Lower lobe of right lung (tissue), 2 donors: ENCODE measurements around the gene SLMAP. TPM values are rescaled to one million over a fixed set of nuclear protein-coding genes. Genes with fewer than 3 reads are reported as not detected.

Source experiments
- ATAC-seq, 2 donors: fragments of 200-7000 bp; cut with Tn5 transposase; one replicate each; pipeline ENCODE4 v1.9.1; 2020 to 2022; ENCODE audit warnings: mild to moderate bottlenecking in 2 of 2, moderate library complexity in 2 of 2
- DNase-seq: peaks from one replicate; pipeline ENCODE4 v3.0.0-alpha.2; 2020
- H3K27ac ChIP-seq: fragments of 200-600 bp; one replicate; pipeline ENCODE4 v1.8.0; 2022
- H3K27me3 ChIP-seq: fragments of 200-600 bp; one replicate; pipeline ENCODE4 v1.8.0; 2022; ENCODE audit warnings: low read depth
- H3K36me3 ChIP-seq: fragments of 200-600 bp; one replicate; pipeline ENCODE4 v1.8.0; 2022; ENCODE audit warnings: mild to moderate bottlenecking
- H3K4me1 ChIP-seq: fragments of 200-600 bp; one replicate; pipeline ENCODE4 v1.8.0; 2022
- H3K4me3 ChIP-seq: fragments of 200-600 bp; one replicate; pipeline ENCODE4 v1.8.0; 2022; ENCODE audit warnings: mild to moderate bottlenecking
- H3K9me3 ChIP-seq: fragments of 200-600 bp; one replicate; pipeline ENCODE4 v1.8.0; 2022
- intact Hi-C: fragments of 100-400 bp; cut with DNase I; formaldehyde crosslinking; loops from one replicate; pipeline ENCODE4 v1.11.0; 2022
- total RNA-seq: library from RNA; stranded (reverse); fragmentation: NEBNext Ultra II Directional; extraction: Animal tissue kit (Norgen Biotek cat#: 25700); gene quantifications from one replicate; pipeline ENCODE4 v1.2.1, GENCODE V29; 2021
- TF ChIP-seq, protein P1 (sequence below): fragments of 200-600 bp; IDR thresholded peaks from one replicate; pipeline ENCODE4 v1.8.0; 2022; ENCODE audit warnings: antibody characterized with exemption, mild to moderate bottlenecking
- donor health status: DM: no; HTN: yes; CAD: no; lungs with severe emphysema.

The SLMAP gene
- total RNA-seq, 1 donor from 2014 or later: 66.3 TPM

DNA sequence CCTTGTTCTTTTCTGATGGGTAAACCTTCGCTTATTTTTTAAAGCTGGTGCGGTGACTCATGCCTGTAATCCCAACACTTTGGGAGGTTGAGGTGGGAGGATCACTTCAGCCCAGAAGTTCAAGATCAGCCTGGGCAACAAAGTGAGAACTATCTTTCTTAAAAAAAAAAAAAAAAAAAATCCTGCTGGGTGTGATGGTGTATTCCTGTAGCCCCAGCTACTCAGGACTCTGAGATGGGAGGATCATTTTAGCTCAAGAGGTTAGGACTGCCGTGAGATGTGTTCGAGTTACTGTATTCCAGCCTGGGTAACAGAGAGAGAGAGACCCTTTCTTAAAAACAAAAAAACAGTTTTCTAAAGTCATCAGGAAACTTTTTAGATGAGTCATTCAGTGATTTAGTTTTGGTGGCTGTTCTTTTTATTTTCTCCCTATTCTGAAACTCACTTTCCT is 37.7 kb downstream of the SLMAP start:
- Histone ChIP-seq H3K9me3 (no peaks in the 10 kb centered on the region), H3K4me1 (no peaks in the 10 kb centered on the region), H3K4me3 (no peak overlapping the region), H3K27ac (no peak overlapping the region), H3K27me3 (no peaks in the 10 kb centered on the region), H3K36me3 (no peaks in the 10 kb centered on the region)
- ATAC-seq (no peak), DNase-seq (no peak)
- TF ChIP-seq, protein P1, sequence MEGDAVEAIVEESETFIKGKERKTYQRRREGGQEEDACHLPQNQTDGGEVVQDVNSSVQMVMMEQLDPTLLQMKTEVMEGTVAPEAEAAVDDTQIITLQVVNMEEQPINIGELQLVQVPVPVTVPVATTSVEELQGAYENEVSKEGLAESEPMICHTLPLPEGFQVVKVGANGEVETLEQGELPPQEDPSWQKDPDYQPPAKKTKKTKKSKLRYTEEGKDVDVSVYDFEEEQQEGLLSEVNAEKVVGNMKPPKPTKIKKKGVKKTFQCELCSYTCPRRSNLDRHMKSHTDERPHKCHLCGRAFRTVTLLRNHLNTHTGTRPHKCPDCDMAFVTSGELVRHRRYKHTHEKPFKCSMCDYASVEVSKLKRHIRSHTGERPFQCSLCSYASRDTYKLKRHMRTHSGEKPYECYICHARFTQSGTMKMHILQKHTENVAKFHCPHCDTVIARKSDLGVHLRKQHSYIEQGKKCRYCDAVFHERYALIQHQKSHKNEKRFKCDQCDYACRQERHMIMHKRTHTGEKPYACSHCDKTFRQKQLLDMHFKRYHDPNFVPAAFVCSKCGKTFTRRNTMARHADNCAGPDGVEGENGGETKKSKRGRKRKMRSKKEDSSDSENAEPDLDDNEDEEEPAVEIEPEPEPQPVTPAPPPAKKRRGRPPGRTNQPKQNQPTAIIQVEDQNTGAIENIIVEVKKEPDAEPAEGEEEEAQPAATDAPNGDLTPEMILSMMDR: no peak
- intact Hi-C loops: no loop called here

DNA sequence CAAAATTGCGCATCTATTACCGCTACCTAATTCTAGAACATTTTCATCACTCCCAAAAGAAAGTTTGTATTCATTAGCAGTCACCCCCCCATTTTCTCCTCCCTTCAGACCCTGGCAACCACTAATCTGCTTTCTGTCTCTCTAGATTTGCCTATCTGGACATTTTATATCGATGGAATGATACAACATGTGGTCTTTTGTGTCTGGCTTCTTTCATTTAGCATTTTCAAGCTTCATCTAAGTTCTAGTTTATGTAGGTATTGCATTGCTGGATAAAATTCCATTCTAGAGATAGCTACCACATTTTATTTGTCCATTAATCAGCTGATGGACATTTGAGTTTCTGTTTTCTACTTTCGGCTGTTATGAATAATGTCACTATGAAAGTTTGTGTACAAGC is 38.4 kb downstream of the SLMAP start:
- H3K27ac ChIP-seq: no peak overlapping the region
- no peaks in the 10 kb centered on the region for H3K4me1 ChIP-seq
- intact Hi-C loops: no loop called here
- no peaks in the 10 kb centered on the region for H3K27me3 ChIP-seq
- no peak overlapping the region for H3K4me3 ChIP-seq
- TF ChIP-seq, protein P1: no peak
- ATAC-seq (no peak), DNase-seq (no peak)
- no peaks in the 10 kb centered on the region for H3K36me3 ChIP-seq
- H3K9me3 ChIP-seq: no peaks in the 10 kb centered on the region

DNA sequence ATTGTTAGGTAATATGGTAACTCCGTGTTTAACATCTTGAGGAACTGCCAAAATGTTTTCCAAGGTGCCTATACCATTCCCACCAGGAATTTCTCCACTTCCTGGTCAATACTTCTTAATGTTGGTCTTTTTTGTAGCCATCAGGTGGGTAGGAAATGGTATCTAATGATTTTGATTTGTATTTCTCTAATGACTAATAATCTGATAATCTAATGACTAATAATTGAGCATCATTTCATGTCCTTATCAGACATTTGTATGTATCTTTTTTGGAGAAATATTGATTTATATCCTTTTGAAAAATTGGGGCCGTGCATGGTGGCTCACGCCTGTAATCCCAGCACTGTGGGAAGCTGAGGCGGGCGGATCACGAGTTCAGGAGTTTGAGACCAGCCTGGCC is 38.8 kb downstream of the SLMAP start:
- H3K36me3 ChIP-seq: no peaks in the 10 kb centered on the region
- no peak for ATAC-seq
- TF ChIP-seq, protein P1: no peak
- no peak for DNase-seq
- intact Hi-C loops: no loop called here
- H3K27ac ChIP-seq: no peak overlapping the region
- H3K4me1 ChIP-seq: no peaks in the 10 kb centered on the region
- H3K27me3 ChIP-seq: no peaks in the 10 kb centered on the region
- no peaks in the 10 kb centered on the region for H3K9me3 ChIP-seq
- H3K4me3 ChIP-seq: no peak overlapping the region

DNA sequence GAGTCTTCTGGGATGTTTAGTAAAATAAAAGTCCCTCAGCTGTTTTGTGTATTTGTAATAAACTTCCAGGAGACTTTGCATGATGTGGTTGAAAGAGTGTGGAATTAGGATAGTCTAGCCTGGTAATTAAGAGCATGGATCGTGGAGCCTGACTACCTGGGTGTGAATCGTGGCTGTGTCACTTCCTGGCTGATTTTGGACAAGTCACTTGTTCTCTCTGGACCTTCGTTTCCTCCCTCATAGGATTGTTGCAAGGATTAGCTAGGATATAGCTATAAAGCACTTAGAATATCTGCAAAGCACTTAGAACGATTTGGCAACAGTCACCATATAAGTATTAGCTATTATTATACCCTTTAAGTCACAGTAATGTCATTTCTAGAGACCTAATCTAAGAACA is 40.2 kb downstream of the SLMAP start:
- TF ChIP-seq, protein P1: no peak
- intact Hi-C loops: no loop called here
- DNase-seq (no peak), ATAC-seq (no peak)
- Histone ChIP-seq H3K27me3 (no peaks in the 10 kb centered on the region), H3K4me1 (no peaks in the 10 kb centered on the region), H3K4me3 (no peak overlapping the region), H3K9me3 (no peaks in the 10 kb centered on the region), H3K36me3 (no peaks in the 10 kb centered on the region), H3K27ac (no peak overlapping the region)

DNA sequence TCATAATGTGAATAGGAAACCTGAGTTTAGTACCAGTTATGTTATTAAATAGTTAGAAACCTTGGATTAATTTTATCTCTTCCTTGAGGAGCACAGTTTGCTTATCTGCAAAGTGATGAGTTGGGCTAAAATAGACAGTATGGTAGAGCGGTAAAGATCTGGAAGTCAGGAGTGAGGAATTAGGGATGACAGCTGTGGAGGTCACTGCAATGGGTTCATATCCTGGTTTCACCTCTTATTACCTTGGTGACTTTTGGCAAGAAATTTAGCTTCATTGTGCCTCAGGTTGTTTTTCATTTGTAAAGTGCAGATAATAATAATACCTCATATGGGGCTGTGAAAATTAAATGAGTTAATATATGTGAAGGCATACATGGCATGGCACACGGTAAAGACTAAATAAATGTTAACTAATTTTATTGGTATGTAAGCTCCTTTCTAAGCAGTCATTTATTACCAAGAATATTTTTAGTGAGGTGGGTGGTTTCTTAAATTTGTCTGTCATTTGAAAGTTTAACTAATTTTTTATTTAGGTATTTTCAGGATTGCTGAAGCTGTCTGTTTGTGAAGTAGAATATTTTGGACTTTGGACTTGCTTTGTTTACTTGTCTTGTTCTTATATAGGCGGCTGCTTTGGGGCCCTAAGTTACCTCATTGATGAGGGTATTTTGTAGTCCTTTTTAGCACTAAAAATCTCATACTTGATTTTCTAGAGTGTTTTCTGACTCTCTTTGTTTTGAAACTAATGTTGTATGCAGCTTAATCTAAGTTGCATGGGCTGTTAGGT is 41.8 kb downstream of the SLMAP start:
- Histone ChIP-seq H3K36me3 (no peaks in the 10 kb centered on the region), H3K4me1 (peaks cover 2% of the 10 kb centered on the region), H3K27ac (no peak overlapping the region), H3K4me3 (no peak overlapping the region), H3K27me3 (no peaks in the 10 kb centered on the region), H3K9me3 (no peaks in the 10 kb centered on the region)
- TF ChIP-seq, protein P1: no peak
- intact Hi-C loops: no loop called here
- DNase-seq: no peak
- no peak for ATAC-seq
